ENCODE data around the gene C14orf93.

Gene C14orf93

DNA sequence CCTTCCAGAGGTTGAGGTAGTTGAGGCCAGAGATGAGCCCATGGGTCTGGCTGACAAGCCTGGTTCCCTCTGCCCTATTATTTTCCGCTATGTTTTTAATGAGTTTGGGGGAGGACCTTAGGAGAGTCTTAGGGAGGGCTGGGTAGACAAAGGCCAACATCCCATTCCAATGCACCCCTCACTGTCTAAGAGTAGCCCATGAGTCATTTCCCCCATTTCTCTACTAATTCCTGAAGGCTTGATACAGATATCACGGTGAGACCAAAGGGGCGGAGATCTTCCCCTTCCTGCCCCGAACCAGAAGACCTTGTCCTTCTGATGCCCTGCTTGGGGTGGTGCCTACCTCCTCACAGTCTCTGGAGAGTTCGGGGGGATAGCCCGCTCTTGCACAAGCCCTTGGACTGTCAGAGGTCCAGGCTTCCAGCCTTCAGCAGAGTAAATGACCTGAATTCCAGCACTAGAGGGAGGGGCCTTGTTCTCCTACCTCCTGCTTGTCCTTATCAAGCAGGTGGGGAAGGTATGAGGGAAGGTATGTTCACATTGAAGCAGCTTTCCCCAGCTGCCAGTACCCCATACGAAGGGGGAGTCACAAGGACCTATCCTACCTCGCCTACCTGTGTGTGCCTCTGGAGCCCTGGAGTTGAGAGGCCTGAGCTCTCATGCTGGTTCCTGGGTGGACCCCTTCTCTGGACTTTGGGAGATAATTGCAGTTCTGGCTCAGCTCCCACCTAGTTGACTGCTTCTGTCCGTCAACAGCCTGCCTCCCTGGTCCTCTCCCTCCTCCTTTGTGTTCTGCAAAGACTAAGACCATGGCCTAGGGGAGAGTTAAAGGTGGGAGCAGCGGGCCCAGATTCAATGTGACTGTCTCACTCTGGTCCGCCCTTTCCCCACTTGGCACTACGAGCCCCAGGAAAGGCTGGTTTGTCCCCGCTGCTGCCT, 35.7 kb upstream of the C14orf93 start:
- DNase-seq: no peak

DNA sequence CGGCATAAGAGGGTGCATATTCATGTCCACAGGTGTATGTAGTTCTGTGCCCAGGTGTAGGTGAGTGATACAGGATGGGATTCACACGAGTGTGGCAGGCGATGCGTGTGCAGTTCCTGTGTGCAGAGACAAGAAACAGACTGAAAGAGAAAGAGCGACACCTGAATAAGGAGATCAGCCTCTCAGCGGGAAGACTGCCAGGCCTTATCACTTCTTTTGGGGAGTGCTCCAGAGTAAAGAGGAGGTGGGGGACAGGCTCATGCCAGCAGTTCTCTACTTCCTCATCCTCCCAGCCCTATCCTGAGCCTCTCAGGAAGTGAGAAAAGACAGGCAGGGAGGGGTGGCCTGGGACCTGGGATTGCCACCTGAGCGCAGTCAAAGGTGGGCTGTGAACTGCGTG, 34.9 kb upstream of the C14orf93 start:
- DNase-seq: no peak

GRCh38 chr14:23043754-23044153, 33.8 kb upstream of the C14orf93 start:
- DNase-seq: no peak

- DNase-seq: no peak
Measured at GRCh38 chr14:23043145-23043544, 33.2 kb upstream of the C14orf93 start.

DNA sequence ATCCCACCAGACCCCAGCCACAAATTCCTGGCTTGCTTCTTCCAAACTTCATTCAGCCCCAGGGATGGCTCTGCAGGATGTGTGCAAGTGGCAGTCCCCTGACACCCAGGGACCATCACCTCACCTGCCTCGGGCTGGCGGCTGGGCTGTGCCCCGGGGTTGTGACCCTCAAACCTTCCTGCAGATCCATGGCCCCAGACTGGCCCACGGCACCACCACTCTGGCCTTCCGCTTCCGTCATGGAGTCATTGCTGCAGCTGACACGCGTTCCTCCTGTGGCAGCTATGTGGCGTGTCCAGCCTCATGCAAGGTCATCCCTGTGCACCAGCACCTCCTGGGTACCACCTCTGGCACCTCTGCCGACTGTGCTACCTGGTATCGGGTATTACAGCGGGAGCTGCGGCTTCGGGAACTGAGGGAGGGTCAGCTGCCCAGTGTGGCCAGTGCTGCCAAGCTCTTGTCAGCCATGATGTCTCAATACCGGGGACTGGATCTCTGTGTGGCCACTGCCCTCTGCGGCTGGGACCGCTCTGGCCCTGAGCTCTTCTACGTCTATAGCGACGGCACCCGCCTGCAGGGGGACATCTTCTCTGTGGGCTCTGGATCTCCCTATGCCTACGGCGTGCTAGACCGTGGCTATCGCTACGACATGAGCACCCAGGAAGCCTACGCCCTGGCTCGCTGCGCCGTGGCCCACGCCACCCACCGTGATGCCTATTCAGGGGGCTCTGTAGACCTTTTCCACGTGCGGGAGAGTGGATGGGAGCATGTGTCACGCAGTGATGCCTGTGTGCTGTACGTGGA, 32.4 kb upstream of the C14orf93 start, which contains the start of gene PSMB11:
TSS of gene PSMB11 (plus strand) at position 51 of the 804 bp plus-strand sequence. CDS start at position 65, 14 bp downstream.
- no peak for DNase-seq

GRCh38 chr14:23041729-23042128, 31.8 kb upstream of the C14orf93 start:
- DNase-seq: no peak

DNA sequence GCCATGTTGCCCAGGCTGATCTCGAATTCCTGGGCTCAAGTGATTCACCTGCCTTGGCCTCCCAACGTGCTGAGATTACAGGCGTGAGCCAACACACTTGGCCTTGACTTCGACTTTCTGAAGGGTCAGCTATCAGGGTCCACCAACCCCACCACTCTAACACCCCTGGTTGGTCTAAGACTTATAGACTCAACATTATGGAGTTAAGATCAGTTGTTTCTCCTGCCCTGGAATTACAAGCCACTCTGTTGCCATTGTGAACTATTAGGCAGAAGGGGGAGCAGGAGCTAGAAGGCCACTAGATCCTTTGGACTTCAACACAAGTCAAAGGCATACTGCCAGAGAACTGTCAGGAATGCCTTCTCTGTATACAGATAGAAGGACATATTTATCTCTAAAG, 30.2 kb upstream of the C14orf93 start:
- no peak for DNase-seq

GRCh38 chr14:23035303-23036144, 25.6 kb upstream of the C14orf93 start:
- no peak for DNase-seq

DNA sequence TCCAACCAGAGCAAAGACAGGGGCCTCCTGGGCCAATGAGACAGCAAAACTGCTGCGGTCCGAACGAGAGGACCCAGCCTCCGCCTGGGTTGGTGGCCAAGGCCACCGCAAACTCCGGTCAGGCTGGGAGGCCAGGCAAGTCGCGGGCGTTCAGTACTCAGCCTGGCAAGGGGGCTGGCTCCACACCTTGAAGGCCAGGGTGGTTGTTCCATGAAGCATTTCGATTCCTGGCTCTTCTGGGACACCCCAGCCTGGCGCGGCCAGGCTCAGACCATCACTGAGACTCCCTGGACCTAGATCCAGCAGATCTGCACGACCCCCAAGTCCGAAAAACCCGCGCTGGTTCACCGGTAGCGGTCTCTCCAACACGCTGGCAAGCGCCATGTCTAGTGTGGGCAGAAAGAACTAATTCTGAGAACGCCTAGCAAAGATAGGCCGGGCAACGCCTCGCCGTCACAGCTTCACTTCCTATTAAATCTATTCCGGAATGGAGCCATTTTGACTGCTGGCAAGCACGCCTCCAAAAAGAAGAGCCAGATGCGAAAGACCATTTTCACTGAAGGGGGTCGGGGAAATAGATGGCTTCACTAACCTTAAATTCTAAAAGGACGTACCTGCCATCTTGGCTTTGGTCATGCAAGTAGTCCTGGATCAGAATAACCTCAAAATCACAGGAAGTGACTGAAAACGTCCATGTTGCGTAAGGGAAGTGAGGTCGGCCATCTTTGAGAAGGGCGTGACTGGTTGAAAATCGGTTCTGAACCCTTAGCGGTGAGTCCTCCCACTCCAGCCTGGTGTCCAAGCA, 24.8 kb upstream of the C14orf93 start, which contains the start of gene PSMB5:
TSS of gene PSMB5 (minus strand) at position 403 of the 805 bp plus-strand sequence. CDS start at position 384, 19 bp downstream.
- no peak for DNase-seq

DNA sequence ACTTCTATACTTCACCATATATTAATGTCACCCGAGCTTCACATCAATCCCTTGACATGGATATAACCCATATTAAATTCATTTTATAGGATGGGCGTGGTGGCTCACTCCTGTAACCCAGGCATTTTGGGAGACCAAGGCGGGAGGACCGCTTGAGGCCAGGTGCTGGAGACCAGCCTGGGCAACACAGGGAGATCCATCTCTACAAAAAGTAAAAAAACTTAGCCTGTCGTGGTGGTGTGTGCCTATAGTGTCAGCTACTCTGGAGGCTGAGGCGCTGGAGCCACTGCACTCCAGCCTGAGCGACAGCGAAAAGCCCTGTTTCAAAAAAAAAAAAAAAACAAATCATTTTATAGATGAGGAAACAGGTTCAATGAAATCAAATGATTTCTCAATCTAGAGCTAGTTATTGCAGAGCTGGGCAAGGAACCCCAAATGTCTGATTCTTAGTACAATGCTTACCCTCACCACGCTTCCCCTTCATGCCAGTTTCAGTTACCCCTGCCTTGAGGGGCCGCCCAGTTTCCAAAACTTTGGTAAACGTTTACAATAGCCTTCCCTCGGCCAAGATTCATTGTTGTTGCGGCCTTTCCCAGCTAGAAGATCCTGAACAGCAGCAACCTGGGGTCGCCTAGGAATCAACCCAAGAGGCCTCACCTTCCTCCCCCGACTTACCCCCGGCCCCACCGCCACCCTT, 24.0 kb upstream of the C14orf93 start:
- no peak for DNase-seq

DNA sequence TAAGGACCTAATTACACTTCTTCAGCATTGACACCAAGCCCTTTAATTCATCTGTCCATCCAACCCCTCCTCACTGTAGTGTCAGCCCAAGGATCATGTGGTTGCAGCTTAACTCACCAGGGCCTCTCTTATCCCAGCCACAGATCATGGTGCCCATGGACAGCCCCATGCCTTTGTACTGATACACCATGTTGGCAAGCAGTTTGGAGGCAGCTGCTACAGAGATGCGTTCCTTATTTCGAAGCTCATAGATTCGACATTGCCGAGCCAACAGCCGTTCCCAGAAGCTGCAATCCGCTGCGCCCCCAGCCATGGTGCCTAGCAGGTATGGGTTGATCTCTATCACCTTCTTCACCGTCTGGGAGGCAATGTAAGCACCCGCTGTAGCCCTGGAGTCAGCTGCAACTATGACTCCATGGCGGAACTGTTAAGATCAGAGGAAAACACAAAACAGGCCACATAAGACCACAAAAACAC, 23.3 kb upstream of the C14orf93 start:
- no peak for DNase-seq

DNA sequence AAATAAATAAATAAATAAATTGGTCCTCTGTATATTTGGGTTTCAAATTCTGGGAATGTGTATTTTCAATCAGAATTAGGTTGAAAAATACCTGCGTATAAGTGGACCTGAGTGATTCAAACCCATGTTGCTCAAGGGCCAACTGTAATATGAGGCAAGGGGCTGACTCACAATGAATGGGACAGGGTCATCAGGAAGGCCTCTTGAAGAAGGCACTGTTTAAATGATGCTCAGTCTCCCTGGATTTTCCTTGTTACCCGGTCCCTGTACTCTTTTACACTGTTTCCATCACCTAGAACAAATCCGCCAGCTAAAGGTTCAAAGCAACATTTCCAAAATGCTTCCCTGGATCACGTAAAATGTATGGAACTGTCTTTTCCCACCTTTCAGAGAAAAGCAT, 21.0 kb upstream of the C14orf93 start:
- DNase-seq: no peak

DNA sequence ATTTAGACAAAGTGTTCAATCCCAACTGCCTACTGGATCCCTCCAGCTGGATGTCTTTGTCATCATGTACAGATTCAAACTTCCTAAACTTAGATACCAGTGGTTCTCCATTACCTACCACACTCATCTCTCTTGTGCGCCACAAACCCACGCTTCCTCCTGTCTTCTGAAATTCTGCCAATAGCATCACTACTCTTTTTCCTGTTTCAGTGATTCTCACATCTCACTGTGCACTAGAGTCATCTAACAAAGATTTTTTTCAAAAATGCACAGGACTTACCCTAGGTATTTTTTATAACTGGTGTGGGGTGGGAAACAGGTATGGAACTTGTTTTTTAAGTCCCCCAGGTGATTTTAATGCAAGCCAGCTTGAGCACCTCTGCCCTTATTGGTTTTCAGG, 18.9 kb upstream of the C14orf93 start:
- no peak for DNase-seq

DNA sequence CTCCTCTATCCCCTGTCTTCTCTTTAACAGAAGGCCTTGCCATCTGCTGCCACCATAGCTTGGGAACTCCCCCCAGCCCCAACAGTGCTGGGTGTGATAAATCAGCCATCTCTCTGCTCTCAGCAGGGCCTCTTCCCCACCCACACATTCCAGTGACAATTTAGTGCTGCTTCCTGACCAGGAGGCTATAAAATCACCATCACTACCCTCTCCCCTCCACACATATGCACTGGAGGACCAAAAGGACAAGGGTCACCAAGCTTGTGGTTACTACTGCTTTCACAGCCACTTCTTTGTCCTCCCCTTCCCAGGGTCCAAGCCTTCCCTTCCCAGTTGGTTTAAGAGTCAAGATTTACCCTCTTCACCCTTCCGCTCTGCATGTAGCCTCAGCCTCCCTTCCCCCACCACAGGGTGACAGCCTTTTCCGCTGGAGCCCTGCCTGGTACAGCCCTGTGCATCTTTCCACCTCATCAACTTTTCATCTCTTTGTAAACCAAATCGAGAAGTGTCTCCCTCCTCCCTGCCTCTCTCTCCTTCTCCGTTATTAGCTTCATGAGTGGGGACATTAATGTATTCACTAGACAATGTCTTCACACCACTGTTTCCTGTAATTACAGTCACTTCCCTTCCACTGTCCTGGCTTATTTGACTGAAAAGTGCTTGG, 15.3 kb upstream of the C14orf93 start:
- no peak for DNase-seq

- no peak for DNase-seq
Measured at GRCh38 chr14:23024612-23025075, 14.7 kb upstream of the C14orf93 start.

DNA sequence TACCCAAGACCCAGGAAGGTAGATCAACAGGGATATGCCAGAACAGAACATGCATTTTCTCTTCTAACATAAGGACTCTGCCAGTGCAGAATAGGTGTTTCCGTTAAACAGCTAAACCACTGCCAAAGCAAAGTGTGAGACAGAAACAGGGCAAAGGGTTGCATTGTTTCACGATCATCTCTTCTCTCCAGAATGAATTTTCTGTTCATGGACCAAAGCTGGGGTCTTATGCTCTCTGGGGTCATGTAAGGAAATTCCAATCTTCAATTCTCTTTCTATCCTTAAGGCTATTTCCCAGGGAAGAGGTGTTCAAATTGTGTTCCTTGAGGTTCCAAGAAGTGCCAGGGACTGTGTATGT, 13.8 kb upstream of the C14orf93 start:
- no peak for DNase-seq

- no peak for DNase-seq
Measured at GRCh38 chr14:23023022-23023794, 13.3 kb upstream of the C14orf93 start.

- DNase-seq: no peak
Measured at GRCh38 chr14:23021889-23022442, 12.0 kb upstream of the C14orf93 start.

GRCh38 chr14:23021434-23021833, 11.5 kb upstream of the C14orf93 start:
- no peak for DNase-seq

Measured in OCI-M1 (cell line).